ENCODE data around the gene BRCA1. TPM values are rescaled to one million over a fixed set of nuclear protein-coding genes. Genes with fewer than 3 reads are reported as not detected.

The BRCA1 gene
- total RNA-seq, 6 experiments from 2014 or later: 3.1 to 6.7 (median 3.9) TPM

DNA sequence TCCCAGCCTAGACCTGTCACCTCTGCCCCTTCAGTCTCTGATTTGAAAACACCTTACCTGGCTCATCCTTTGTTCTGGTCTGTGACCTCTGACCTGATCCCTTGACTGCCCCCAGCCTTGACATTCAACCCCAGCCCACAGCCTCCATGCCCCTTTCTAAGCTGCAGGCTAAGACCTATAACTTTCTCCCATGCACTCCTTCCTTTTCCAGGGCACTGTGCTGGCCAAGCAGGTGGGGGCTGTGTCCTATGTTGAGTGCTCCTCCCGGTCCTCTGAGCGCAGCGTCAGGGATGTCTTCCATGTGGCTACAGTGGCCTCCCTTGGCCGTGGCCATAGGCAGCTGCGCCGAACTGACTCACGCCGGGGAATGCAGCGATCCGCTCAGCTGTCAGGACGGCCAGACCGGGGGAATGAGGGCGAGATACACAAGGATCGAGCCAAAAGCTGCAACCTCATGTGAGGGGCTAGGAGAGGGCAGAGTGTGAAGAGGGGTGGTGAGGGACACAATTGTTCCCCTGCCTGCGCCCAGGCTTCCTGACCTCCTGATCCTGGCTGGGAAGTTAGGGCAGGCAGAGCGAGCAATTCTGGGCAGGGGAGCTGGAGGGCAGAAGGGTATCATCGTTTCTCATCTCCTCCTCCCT is 96.8 kb downstream of the BRCA1 start:
- no peak overlapping the region for H3K27ac ChIP-seq
- no peaks in the 10 kb centered on the region for H3K9me3 ChIP-seq
- H3K27me3 ChIP-seq: no peaks in the 10 kb centered on the region
- DNase-seq: no peak
- H3K36me3 ChIP-seq: no peaks in the 10 kb centered on the region
- no peak for ATAC-seq
- intact Hi-C loops (cut with DNase I): loop anchor here in 1 of 2 donors (10.0 kb wide), 1 partner anchor 116 kb away; no protein-coding TSS in a partner anchor
- TF ChIP-seq POLR2A (IDR thresholded peaks at IDR 0.05) (no peak), CTCF (IDR thresholded peaks at IDR 0.05) (no peak)
- H3K4me3 ChIP-seq: no peak overlapping the region
- 89% methylated on average over 12 of the region's 17 CpGs for WGBS (ENCODE audit: insufficient coverage, low coverage, low lambda C conversion rate, missing lambda C conversion rate)
- H3K4me1 ChIP-seq: peaks cover 0 to 17% (median 3%) of the 10 kb centered on the region in 4 donors

DNA sequence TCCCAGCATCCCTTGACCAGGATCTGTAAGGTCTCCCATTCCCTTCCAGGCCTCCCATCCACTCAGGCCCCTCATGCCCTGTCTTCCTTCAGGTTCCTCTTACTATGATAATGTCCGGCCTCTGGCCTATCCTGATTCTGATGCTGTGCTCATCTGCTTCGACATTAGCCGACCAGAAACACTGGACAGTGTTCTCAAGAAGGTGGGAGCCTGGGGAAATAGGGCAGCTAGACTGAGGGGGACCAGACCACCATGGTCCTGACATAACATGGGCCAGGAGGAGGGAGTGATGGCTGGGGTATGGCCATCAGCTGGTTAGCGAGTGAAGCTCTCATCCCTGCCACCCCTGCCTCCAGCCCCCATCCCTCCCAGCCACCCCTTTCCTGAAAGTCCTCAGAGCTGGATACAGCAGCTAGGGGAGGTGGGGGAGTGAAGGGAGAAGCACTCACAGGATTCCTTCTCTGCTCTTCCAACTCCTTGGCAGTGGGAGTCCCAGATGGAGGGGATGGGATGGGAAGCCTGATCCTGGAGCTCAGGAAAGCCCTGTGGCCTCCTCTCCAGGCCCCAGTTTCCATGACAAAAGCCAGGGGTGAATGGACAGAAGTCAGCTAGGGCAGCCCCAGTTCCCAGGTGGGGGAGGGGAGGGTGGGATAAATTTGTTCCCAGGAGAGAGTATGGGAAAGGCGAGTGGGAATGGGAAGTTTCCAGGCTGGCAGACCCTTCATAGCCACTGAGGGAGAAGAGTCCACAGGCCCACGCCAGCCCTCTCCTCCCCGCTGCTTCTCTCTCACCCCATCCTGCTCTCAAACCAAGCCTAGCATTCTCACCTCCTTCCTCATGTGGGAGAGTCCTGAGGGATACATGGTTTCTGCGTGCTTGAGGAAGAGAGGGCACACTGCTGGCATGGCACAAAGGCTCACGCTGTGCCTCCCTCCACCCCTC is 97.8 kb downstream of the BRCA1 start:
- 73% methylated on average over 6 of the region's 9 CpGs for WGBS (ENCODE audit: insufficient coverage, low coverage, low lambda C conversion rate, missing lambda C conversion rate)
- no peak for DNase-seq
- H3K36me3 ChIP-seq: no peaks in the 10 kb centered on the region

GRCh38 chr17:43026595-43026994 is 98.6 kb downstream of the BRCA1 start:
- Histone ChIP-seq H3K27ac (no peak overlapping the region), H3K4me1 (peaks cover 0 to 17% (median 3%) of the 10 kb centered on the region in 4 donors), H3K4me3 (no peak overlapping the region), H3K27me3 (no peaks in the 10 kb centered on the region), H3K9me3 (no peaks in the 10 kb centered on the region), H3K36me3 (no peaks in the 10 kb centered on the region)
- TF ChIP-seq CTCF (IDR thresholded peaks at IDR 0.05): no peak
- TF ChIP-seq POLR2A (IDR thresholded peaks at IDR 0.05): no peak
- no peak for ATAC-seq
- intact Hi-C loops (cut with DNase I): loop anchor here in 1 of 2 donors (10.0 kb wide), 1 partner anchor 118 kb away; no protein-coding TSS in a partner anchor
- 90% methylated on average over 4 of the region's 5 CpGs for whole genome bisulfite sequencing (ENCODE audit: insufficient coverage, low coverage, low lambda C conversion rate, missing lambda C conversion rate)
- DNase-seq: no peak

More for the DNA sequence above, 97.8 kb downstream of the BRCA1 start:
- no peak for ATAC-seq
- intact Hi-C loops (cut with DNase I): loop anchor here in 1 of 2 donors (10.0 kb wide), 1 partner anchor 117 kb away; no protein-coding TSS in a partner anchor
- H3K27me3 ChIP-seq: no peaks in the 10 kb centered on the region
- no peaks in the 10 kb centered on the region for H3K9me3 ChIP-seq
- H3K4me1 ChIP-seq: peaks cover 0 to 17% (median 3%) of the 10 kb centered on the region in 4 donors
- H3K4me3 ChIP-seq: no peak overlapping the region
- H3K27ac ChIP-seq: no peak overlapping the region
- TF ChIP-seq CTCF (IDR thresholded peaks at IDR 0.05) (no peak), POLR2A (IDR thresholded peaks at IDR 0.05) (no peak)

DNA sequence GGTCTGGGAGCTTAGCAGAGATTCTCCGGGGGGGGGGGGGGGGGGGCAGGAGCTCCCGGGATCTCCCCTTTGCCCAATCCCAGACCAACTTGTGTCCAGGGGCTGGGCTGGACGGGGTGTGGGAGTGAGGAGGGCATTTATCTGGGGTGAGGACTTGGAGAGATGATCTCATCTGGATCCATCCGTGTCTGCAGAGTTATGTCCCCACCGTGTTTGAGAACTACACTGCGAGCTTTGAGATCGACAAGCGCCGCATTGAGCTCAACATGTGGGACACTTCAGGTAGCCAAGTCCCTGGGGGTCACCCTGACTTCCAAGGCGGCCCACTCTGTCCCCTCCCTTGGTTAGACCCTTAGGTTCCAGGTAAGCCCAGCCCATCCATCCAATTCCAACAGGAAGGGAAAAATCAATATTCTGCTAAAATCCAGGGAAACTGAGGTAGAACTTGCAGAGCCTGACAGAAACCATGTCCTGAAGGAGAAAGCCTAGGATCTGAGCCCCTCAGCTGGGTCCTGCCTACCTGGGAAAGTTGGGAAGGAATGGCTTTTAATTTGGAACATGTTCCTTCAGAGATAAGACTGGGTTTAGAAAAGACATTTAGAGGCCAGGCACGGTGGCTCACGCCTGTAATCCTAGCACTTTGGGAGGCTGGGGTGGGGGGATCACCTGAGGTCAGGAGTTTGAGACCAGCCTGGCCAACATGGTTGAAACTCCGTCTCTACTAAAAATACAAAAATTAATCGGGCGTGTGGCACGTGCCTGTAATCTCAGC is 99.2 kb downstream of the BRCA1 start:
- Histone ChIP-seq H3K9me3 (no peaks in the 10 kb centered on the region), H3K4me3 (no peak overlapping the region), H3K36me3 (no peaks in the 10 kb centered on the region), H3K27ac (no peak overlapping the region), H3K27me3 (no peaks in the 10 kb centered on the region), H3K4me1 (peaks cover 0 to 17% (median 3%) of the 10 kb centered on the region in 4 donors)
- 67% methylated on average over 11 of the region's 16 CpGs for WGBS (ENCODE audit: insufficient coverage, low coverage, low lambda C conversion rate, missing lambda C conversion rate)
- TF ChIP-seq POLR2A (IDR thresholded peaks at IDR 0.05) (no peak), CTCF (IDR thresholded peaks at IDR 0.05) (no peak)
- no peak for ATAC-seq
- no peak for DNase-seq
- intact Hi-C loops (cut with DNase I): loop anchor here in 1 of 2 donors (10.0 kb wide), 1 partner anchor 119 kb away; no protein-coding TSS in a partner anchor

All from right lobe of liver (tissue), 6 donors.